ENCODE results near the gene WFDC1.

DNA sequence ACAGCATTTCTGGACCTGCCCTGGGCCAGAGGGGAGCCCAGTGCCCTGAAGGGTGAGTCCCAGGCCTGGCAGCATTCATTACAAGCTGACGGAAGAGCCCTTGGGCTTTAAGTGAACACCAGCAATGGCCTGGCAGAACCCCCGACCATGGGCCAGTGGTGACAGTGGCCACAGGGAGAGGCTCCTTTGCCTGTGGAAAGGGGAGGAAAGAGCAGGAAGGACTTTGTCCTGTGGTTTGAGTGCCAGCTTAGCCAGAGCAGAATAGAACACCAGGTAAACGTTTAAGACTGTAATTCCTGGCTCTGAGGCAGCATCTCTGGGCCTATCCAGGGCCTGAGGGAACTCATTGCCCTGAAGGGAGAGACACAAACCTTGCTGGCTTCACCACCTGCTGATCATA lies 39.4 kb downstream of the WFDC1 start:
- TF ChIP-seq EZH2phosphoT487 (IDR thresholded peaks at IDR 0.05; ENCODE audit: borderline replicate concordance) = no peak
- TF ChIP-seq, protein P1, sequence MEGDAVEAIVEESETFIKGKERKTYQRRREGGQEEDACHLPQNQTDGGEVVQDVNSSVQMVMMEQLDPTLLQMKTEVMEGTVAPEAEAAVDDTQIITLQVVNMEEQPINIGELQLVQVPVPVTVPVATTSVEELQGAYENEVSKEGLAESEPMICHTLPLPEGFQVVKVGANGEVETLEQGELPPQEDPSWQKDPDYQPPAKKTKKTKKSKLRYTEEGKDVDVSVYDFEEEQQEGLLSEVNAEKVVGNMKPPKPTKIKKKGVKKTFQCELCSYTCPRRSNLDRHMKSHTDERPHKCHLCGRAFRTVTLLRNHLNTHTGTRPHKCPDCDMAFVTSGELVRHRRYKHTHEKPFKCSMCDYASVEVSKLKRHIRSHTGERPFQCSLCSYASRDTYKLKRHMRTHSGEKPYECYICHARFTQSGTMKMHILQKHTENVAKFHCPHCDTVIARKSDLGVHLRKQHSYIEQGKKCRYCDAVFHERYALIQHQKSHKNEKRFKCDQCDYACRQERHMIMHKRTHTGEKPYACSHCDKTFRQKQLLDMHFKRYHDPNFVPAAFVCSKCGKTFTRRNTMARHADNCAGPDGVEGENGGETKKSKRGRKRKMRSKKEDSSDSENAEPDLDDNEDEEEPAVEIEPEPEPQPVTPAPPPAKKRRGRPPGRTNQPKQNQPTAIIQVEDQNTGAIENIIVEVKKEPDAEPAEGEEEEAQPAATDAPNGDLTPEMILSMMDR (conservative IDR thresholded peaks at IDR 0.05; ENCODE audit: low read length) = no peak
